ENCODE measurements around the gene PRKCA. TPM values are rescaled to one million over a fixed set of nuclear protein-coding genes. Genes with fewer than 3 reads are reported as not detected.

The PRKCA gene
- polyA plus RNA-seq, 2 of the 4 experiments (the other 2 are of a cell fraction): 28.8 to 65.0 TPM

DNA sequence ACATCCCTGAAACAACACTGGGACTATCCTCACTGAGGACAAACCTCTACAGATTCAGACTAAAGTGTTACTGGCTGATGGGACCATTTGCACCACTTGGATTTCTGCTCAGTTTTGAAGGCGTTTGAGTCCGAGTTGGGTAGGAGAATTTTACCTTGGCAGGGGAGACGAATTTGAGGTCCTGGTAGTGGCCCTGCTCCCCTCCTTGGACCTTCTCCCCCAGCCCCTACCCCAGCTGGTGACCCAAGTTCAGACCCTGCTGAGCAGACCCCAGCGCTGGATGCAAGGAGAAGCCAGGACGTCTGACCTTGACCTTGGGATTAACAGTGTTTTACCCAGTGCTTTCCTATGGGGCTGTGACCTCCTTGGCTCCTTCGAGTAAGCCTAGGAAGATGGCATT is 546.1 kb downstream of the PRKCA start:
- Histone ChIP-seq H3K4me2 (no peak overlapping the region), H3K9me3 (peaks cover 16% of the 10 kb centered on the region; the same call in 2 of the 3 replicates), H3K27ac (no peak overlapping the region), H3K4me3 (no peak overlapping the region), H3K4me1 (no peaks in the 10 kb centered on the region)
- ChIA-PET POLR2A (no interaction called here), CTCF (no interaction called here)
- no peak for DNase-seq (ENCODE audit: low read depth in 1 of 2, low spot score in 1 of 2)
- 39% methylated on average over 6 of the region's 6 CpGs for WGBS (ENCODE audit: missing lambda C conversion rate)
- FAIRE-seq: no peak
- TF ChIP-seq GATA3 (IDR thresholded peaks at IDR 0.05; ENCODE audit: borderline replicate concordance) (no peak), CHD4 (IDR thresholded peaks at IDR 0.05; ENCODE audit: borderline replicate concordance) (no peak), KDM5A (IDR thresholded peaks at IDR 0.05) (no peak), RAD21 (conservative IDR thresholded peaks at IDR 0.05 in 1 of 2, IDR thresholded peaks at IDR 0.05 in 1 of 2) (no peak), CEBPB (IDR thresholded peaks at IDR 0.05) (no peak), TP53 (CRISPR knock-in tag; IDR thresholded peaks at IDR 0.05) (no peak), JUN (IDR thresholded peaks at IDR 0.05) (no peak), CTCF (IDR thresholded peaks at IDR 0.05) (no peak), FOSL2 (IDR thresholded peaks at IDR 0.05) (no peak), FOSL2 (CRISPR knock-in tag; IDR thresholded peaks at IDR 0.05) (no peak), SMC3 (IDR thresholded peaks at IDR 0.05) (no peak), HOXB13 (CRISPR knock-in tag; IDR thresholded peaks at IDR 0.05; ENCODE audit: low read depth) (no peak), ESRRA (IDR thresholded peaks at IDR 0.05; ENCODE audit: borderline replicate concordance, low read length) (no peak), ATOH8 (CRISPR knock-in tag; IDR thresholded peaks at IDR 0.05; ENCODE audit: low read depth) (no peak), PHF8 (IDR thresholded peaks at IDR 0.05; ENCODE audit: borderline replicate concordance, low read depth) (no peak), RCOR1 (IDR thresholded peaks at IDR 0.05; ENCODE audit: low read depth, low read length) (no peak), RNF2 (IDR thresholded peaks at IDR 0.05; ENCODE audit: borderline replicate concordance, low read depth) (no peak)
- TF ChIP-seq, protein P1, sequence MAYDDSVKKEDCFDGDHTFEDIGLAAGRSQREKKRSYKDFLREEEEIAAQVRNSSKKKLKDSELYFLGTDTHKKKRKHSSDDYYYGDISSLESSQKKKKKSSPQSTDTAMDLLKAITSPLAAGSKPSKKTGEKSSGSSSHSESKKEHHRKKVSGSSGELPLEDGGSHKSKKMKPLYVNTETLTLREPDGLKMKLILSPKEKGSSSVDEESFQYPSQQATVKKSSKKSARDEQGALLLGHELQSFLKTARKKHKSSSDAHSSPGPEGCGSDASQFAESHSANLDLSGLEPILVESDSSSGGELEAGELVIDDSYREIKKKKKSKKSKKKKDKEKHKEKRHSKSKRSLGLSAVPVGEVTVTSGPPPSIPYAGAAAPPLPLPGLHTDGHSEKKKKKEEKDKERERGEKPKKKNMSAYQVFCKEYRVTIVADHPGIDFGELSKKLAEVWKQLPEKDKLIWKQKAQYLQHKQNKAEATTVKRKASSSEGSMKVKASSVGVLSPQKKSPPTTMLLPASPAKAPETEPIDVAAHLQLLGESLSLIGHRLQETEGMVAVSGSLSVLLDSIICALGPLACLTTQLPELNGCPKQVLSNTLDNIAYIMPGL (CRISPR knock-in tag; IDR thresholded peaks at IDR 0.05; ENCODE audit: borderline replicate concordance): no peak
- no peak for ATAC-seq

GRCh38 chr17:66849032-66849655 is 546.7 kb downstream of the PRKCA start:
- TF ChIP-seq MAFK (IDR thresholded peaks at IDR 0.05; ENCODE audit: partially characterized antibody) (no peak), HOXB5 (CRISPR knock-in tag; IDR thresholded peaks at IDR 0.05) (no peak), RNF2 (IDR thresholded peaks at IDR 0.05; ENCODE audit: borderline replicate concordance, low read depth) (no peak), RAD21 (conservative IDR thresholded peaks at IDR 0.05 in 1 of 2, IDR thresholded peaks at IDR 0.05 in 1 of 2) (no peak), ZNF302 (CRISPR knock-in tag; IDR thresholded peaks at IDR 0.05) (no peak), ESRRA (IDR thresholded peaks at IDR 0.05; ENCODE audit: borderline replicate concordance, low read length) (no peak), HDAC2 (IDR thresholded peaks at IDR 0.05) (no peak), BHLHE40 (IDR thresholded peaks at IDR 0.05; ENCODE audit: low read depth, low read length) (no peak), ZSCAN20 (CRISPR knock-in tag; IDR thresholded peaks at IDR 0.05) (no peak), CTCF (IDR thresholded peaks at IDR 0.05) (no peak), EP300 (IDR thresholded peaks at IDR 0.05) (no peak), RFX5 (IDR thresholded peaks at IDR 0.05) (no peak), RCOR1 (IDR thresholded peaks at IDR 0.05; ENCODE audit: low read depth, low read length) (no peak)
- TF ChIP-seq, protein P2, sequence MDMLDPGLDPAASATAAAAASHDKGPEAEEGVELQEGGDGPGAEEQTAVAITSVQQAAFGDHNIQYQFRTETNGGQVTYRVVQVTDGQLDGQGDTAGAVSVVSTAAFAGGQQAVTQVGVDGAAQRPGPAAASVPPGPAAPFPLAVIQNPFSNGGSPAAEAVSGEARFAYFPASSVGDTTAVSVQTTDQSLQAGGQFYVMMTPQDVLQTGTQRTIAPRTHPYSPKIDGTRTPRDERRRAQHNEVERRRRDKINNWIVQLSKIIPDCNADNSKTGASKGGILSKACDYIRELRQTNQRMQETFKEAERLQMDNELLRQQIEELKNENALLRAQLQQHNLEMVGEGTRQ (IDR thresholded peaks at IDR 0.05): no peak
- Histone ChIP-seq H3K9me3 (peaks cover 16% of the 10 kb centered on the region; the same call in 2 of the 3 replicates), H3K4me1 (no peaks in the 10 kb centered on the region), H3K4me2 (no peak overlapping the region), H3K4me3 (no peak overlapping the region), H3K27ac (no peak overlapping the region)
- POLR2A ChIA-PET: no interaction called here
- no peak for DNase-seq (ENCODE audit: low read depth in 1 of 2, low spot score in 1 of 2)
- FAIRE-seq: no peak
- CTCF ChIA-PET: no interaction called here
- ATAC-seq: no peak
- WGBS (ENCODE audit: missing lambda C conversion rate): 51% methylated on average over 10 of the region's 14 CpGs
